Fibroblast of the aortic adventitia (primary cell): ENCODE measurements around the gene GARRE1. TPM values are rescaled to one million over a fixed set of nuclear protein-coding genes. Genes with fewer than 3 reads are reported as not detected.

Source experiments
- DNase-seq: peaks from one replicate; pipeline ENCODE4 v3.0.0-alpha.2; 2010; ENCODE audit warnings: low read depth
- H3K4me3 ChIP-seq: 2 replicates; pipeline ENCODE4 v1.5.1; 2011; ENCODE audit warnings: low read depth, mild to moderate bottlenecking, control low read depth, low read length, moderate library complexity
- total RNA-seq: library from RNA; depleted of rRNA; stranded (reverse); fragments of >200 nt; gene quantifications from 2 replicates; pipeline ENCODE4 v1.2.3, GENCODE V29; 2012; ENCODE audit warnings: low replicate concordance
- TF ChIP-seq, protein P1 (sequence below): IDR thresholded peaks from 2 replicates; pipeline ENCODE4 v1.5.1; 2011; ENCODE audit warnings: mild to moderate bottlenecking, low read length, control low read depth, inconsistent platforms; ENCODE audit not compliant: insufficient read depth

Gene GARRE1
- total RNA-seq, 1 donor, result 13.9 TPM

DNA sequence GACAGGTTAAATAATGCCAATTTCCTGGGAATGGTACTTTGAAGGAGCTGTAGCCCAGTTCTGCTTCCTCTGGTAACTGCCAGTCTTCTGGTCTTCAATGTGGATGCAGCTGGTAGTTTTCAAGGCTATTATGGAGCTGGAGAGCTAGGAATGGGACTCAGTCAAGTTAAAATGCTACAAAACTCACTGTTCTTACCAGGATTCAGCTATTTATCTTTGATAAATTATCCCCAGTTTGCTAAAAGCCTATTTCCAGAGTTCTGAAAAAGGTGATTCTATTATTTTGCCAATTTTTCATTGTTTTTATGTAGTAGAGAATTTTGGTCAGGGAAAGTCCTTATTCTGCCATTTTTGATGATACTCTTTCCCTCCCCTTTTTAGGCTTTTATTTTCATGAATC lies 40.7 kb downstream of the GARRE1 start:
- H3K4me3 ChIP-seq, result no peak overlapping the region
- TF ChIP-seq, protein P1, sequence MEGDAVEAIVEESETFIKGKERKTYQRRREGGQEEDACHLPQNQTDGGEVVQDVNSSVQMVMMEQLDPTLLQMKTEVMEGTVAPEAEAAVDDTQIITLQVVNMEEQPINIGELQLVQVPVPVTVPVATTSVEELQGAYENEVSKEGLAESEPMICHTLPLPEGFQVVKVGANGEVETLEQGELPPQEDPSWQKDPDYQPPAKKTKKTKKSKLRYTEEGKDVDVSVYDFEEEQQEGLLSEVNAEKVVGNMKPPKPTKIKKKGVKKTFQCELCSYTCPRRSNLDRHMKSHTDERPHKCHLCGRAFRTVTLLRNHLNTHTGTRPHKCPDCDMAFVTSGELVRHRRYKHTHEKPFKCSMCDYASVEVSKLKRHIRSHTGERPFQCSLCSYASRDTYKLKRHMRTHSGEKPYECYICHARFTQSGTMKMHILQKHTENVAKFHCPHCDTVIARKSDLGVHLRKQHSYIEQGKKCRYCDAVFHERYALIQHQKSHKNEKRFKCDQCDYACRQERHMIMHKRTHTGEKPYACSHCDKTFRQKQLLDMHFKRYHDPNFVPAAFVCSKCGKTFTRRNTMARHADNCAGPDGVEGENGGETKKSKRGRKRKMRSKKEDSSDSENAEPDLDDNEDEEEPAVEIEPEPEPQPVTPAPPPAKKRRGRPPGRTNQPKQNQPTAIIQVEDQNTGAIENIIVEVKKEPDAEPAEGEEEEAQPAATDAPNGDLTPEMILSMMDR, result no peak
- DNase-seq, result no peak

DNA sequence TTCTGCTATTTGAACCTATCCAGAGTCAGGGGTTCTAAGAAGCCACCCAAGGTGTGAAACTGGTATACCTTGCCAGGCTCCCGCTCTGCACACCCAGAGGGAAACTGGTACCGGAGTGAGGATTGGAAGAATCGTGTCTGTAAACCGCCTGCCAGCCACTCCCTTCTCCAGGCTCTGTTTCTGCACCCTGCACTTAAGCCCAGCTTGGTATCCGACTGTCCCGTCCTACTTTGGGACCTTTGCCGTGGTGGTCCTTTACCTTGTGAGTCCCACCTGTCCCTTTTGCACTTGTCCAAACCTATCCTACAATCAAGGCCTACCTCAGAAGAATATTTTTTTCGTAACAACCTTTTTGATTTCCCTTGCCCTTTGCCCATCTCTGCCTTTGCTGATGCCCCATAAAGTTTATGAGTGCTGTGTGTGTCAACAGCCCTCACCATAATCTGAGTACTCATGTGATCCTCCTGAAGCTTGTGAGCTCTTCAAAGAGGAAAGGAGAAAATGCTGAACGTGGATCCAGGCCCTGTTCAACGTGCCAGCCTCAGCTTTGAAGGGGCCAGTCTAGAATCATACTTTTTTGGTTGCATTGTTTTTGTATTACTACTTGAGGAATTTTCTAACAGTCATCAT lies 44.7 kb downstream of the GARRE1 start:
- H3K4me3 ChIP-seq, result no peak overlapping the region
- TF ChIP-seq, protein P1, result no peak
- no peak for DNase-seq

DNA sequence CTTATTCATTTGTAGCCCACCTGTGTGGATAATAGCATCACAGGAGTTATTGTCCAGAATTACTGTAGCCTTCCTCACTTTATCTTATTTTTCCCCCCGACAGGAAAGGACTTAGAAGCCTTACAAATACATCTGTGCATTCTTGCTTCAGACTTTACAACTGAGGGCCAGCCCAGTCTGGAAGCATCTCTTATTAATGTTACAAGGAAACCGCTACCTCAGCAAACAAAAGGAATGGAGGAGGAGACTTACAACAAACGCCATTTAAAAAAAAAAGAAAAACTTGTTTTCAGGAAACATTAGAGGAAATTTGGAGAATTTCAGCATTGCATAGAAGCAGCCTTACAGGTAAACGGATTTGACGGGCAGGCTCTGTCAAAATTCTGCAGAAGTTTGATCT lies 45.2 kb downstream of the GARRE1 start:
- DNase-seq, result no peak
- no peak overlapping the region for H3K4me3 ChIP-seq
- TF ChIP-seq, protein P1, result no peak

DNA sequence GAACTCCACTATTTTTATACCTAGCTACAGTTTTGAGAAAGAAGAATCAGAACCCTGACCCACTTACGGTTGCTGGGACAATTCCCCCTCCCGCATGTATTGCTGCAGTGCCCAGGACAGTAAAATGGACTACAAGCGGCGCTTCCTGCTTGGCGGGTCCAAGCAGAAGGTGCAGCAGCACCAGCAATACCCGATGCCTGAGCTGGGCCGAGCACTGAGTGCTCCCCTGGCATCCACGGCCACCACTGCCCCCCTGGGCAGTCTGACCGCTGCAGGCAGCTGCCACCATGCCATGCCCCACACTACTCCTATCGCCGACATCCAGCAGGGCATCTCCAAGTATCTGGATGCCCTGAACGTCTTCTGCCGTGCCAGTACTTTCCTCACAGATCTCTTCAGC lies 46.0 kb downstream of the GARRE1 start:
- TF ChIP-seq, protein P1, result no peak
- no peak overlapping the region for H3K4me3 ChIP-seq
- no peak for DNase-seq

DNA sequence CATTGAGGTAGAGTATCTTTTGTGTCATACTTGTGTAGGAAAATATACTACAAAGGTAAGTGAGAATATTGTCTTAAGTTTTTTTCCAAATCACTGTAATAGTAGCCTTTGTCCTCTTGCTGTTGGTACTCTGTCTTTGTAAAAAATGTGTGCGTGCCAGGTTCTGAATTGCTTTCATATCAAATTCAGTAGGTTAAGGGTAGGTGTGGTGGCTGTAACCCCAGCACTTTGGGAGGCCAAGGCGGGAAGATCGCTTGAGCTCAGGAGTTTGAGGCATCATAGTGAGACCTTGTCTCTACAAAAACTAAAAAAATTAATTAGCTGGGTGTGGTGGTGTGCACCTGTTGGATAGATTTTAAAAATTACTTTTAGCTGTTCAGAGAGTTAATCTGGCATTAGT lies 46.6 kb downstream of the GARRE1 start:
- H3K4me3 ChIP-seq, result no peak overlapping the region
- DNase-seq, result no peak
- TF ChIP-seq, protein P1, result no peak

Other genes with a start within 250 kb of the GARRE1 start
- 55.5 and 96.3 TPM in 2 replicates for gene LSM14A, start 82.0 kb upstream of the GARRE1 start, total RNA-seq
- 127 and 132 TPM in 2 replicates for gene GPI, start 110.6 kb downstream of the GARRE1 start, total RNA-seq
- 6.7 and 8.0 TPM in 2 replicates for gene PDCD2L, start 149.8 kb downstream of the GARRE1 start, total RNA-seq
- gene UBA2, start 173.8 kb downstream of the GARRE1 start, total RNA-seq, result 46.9 and 123 TPM in 2 replicates
- gene WTIP, start 227.2 kb downstream of the GARRE1 start, total RNA-seq, result 3.6 and 21.8 TPM in 2 replicates